ENCODE results near the gene ACTL8. TPM values are rescaled to one million over a fixed set of nuclear protein-coding genes. Genes with fewer than 3 reads are reported as not detected.

The ACTL8 gene
- total RNA-seq, 1 donor from 2014 or later = not detected

DNA sequence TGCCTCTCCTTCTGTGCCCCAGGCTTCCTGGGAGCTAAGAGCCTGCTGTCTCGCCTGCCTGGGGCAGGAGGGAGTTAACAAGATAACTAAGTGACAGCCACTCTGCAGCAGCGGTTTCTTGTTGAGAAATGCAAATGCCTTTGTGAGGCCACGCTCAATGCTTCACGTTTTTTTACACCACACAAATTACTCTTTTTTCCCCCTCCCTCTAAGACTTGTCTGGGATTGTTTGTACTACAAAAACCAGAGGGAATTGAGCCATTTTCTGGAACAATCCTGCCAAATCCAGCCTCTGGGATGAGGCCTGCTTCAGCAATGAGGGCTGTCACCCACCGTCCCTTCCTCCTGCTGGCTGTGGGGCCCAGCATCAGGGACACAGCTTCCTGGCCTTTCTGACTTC lies 119.6 kb downstream of the ACTL8 start:
- DNase-seq (ENCODE audit: low read depth, low spot score) = no peak

GRCh38 chr1:17875171-17875881 lies 120.2 kb downstream of the ACTL8 start:
- no peak for DNase-seq (ENCODE audit: low read depth, low spot score)

DNA sequence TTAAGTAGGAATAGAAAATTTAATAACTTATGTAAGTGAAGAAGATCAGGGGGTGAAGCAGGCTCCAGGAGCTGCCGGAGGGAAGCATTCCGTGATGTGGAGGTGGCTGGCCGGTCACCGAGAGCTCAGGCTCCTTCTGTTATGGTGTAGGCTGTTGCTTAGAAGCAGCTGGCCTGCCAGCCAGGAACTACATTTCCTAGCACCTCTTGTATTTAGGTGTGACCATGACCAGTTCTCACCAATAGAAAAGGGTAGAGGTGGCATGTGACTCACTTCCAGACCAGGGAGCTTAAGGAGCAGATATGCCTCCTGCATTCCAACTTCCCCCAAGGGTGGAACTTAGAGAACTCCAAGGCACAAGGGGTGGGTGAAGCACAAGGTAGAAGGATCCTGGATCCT lies 120.7 kb downstream of the ACTL8 start:
- no peak for DNase-seq (ENCODE audit: low read depth, low spot score)

Other genes starting within 250 kb of the ACTL8 start
- gene ARHGEF10L, start 215.6 kb upstream of the ACTL8 start, total RNA-seq = 0.95 and 4.2 TPM in 2 replicates